ENCODE data around the gene DEDD2.

DNA sequence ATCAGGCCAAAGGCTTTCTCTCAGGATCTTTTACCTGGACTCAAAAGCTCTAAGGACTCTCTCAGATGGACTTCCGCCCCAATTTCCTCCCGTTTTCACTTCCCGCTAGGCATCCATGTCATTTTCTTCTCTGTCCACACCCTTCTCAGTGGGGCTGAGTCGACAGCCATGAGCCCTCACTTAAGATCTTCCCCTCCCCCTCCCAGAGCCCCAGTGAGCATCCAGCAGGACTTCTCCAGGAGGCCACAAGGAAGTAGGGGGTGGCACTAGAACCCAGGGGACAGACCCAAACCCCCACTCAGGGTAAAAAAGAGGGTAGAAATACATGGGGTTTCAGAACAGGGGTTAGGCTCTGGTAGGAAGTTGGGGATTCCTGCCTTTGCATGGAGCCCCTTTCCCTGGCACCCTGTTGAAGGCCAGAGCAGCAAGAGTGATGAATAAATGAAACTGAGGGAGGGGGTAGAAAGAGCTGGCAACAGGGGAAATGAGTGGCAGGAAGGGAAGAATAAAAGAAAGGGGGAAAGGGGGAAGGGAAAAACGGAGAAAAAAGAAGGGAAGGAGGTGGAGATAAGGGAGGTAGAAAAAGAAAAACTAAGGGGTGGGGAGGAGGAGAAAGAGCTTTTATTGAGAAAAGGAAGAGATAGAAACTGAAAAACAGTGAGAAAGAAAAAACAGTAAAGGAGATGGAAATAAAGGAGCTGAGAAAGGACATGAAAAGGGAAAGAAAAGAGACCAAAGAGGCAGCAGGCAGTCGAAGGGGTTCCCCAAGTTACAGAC, 42.3 kb downstream of the DEDD2 start:
- TF ChIP-seq POLR2AphosphoS5 (IDR thresholded peaks at IDR 0.05; ENCODE audit: borderline replicate concordance, low read depth, low read length) (no peak), EZH2 (IDR thresholded peaks at IDR 0.05) (no peak)

Data from SK-N-MC (cell line).